WI38 (cell line): ENCODE results near the gene BRD9.
"Not testable (repeated sequence)": the region's sequence is repeated elsewhere in the genome, so short reads cannot be mapped to it uniquely, and the experiment has no call there.

Experiments used
- H3K4me3 ChIP-seq: 2 replicates; pipeline ENCODE4 v1.5.1; 2011; ENCODE audit warnings: low read depth, mild to moderate bottlenecking, control low read depth, low read length
- TF ChIP-seq, protein P1 (sequence below): IDR thresholded peaks from 2 replicates; pipeline ENCODE4 v1.5.1; 2012; ENCODE audit warnings: low read depth, mild to moderate bottlenecking, control low read depth, low read length

Gene BRD9

DNA sequence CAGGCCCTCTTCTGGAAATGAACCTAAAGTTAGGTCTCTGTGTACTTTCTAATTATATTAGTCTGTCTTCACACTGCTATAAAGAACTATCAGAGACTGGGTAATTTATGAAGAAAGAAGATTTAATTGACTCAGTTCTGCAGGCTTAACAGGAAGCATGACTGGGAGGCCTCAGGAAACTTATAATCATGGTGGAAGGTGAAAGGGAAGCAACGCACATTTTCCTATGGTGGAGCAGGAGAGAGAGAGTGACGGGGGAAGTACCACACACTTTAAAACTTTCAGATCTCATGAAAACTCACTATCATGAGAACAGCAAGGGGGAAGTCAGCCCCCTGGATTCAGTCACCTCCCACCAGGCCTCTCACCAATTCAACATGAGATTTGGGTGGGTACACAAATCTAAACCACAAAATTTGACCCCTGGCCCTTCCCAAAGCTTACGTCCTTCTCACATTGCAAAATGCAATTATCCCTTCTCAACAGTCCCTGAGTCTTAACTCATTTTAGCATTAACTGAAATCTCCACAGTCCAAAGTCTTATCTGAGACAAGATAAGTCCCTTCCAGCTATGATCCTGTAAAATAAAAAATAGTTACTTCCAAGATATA, 40.8 kb upstream of the BRD9 start:
- TF ChIP-seq, protein P1, sequence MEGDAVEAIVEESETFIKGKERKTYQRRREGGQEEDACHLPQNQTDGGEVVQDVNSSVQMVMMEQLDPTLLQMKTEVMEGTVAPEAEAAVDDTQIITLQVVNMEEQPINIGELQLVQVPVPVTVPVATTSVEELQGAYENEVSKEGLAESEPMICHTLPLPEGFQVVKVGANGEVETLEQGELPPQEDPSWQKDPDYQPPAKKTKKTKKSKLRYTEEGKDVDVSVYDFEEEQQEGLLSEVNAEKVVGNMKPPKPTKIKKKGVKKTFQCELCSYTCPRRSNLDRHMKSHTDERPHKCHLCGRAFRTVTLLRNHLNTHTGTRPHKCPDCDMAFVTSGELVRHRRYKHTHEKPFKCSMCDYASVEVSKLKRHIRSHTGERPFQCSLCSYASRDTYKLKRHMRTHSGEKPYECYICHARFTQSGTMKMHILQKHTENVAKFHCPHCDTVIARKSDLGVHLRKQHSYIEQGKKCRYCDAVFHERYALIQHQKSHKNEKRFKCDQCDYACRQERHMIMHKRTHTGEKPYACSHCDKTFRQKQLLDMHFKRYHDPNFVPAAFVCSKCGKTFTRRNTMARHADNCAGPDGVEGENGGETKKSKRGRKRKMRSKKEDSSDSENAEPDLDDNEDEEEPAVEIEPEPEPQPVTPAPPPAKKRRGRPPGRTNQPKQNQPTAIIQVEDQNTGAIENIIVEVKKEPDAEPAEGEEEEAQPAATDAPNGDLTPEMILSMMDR, result no peak
- H3K4me3 ChIP-seq, result no peak overlapping the region

GRCh38 chr5:932628-933250, 40.1 kb upstream of the BRD9 start:
- TF ChIP-seq, protein P1, result no peak
- H3K4me3 ChIP-seq, result no peak overlapping the region

DNA sequence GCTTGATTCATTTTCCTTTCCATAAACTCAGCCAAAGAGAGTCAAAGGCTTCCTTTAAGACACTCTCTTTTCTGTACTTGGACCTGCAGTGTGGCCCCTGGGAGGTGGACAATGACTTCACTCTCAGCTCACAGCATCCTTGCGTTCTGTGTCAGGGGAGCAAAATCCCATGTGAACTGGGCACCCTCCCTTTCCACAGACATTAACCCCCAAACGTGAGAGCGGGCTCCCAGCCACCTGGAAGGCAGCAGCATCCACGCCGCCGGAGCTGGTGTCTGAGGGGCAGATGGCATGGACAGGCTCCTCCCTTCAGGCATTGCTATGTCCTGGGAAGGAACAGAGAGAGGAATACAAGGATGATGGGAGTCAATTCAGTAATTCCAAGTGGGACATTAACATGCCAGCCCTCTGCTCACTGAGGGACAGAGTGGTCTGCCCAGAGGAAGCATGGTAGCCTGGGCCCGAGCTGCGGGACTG, 39.6 kb upstream of the BRD9 start:
- TF ChIP-seq, protein P1, result no peak
- H3K4me3 ChIP-seq, result no peak overlapping the region

DNA sequence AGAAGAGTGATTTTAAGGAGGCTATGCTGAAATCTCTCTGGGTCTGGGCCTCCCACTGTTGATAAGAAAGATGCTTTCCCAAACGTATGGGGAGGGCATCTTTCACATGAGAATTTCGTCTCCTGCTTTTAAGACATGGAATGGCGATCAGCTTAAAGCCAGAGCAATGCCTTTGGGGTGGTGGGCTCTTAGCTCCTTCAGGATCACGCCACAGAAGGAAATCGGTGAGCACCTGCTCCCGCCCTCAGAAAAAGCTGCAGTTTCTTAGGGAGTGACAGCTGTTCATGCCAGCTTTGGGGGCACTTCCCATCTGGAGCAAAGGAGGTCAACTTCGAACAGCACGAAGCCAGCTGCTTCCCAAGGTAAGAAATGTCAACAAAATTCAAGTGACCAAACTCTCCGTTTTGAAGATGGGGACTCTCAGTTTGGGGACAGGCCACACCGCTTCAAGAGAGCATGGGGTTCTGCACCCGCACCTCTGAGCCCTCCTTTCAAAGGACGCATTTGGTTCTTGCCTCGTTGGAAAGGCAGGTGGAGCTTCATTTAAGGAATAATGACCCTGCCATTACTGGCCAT, 39.1 kb upstream of the BRD9 start:
- no peak overlapping the region for H3K4me3 ChIP-seq
- TF ChIP-seq, protein P1, result no peak

DNA sequence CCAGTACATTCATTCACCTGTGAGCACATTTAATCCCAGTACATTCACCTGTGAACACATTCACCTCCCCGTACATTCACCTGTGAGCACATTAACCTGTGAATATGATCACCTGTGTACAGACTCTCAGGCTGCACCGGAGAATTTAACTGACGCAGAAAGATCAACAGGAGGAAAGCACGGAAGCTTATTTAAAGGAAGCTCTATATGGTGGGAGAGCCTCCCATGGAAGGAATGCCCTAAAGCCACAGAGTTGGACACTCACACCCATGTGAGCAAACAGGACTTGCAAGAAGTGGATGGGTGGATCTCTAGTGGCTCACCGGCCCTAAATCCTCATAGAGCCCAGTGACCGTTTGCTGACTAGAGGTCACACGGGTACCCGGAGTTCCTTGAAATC, 38.3 kb upstream of the BRD9 start:
- TF ChIP-seq, protein P1, result no peak
- no peak overlapping the region for H3K4me3 ChIP-seq

- no peak overlapping the region for H3K4me3 ChIP-seq
- TF ChIP-seq, protein P1, result no peak
Observed at GRCh38 chr5:929596-929995, 37.0 kb upstream of the BRD9 start.

- H3K4me3 ChIP-seq, result not testable (repeated sequence)
Observed at GRCh38 chr5:929182-929581, 36.6 kb upstream of the BRD9 start.
